GM12878 (cell line): ENCODE results near the gene IL27RA. TPM values are rescaled to one million over a fixed set of nuclear protein-coding genes. Genes with fewer than 3 reads are reported as not detected.

Experiments used
- ATAC-seq: fragments of 200-7000 bp; cut with Tn5 transposase; 3 replicates; pipeline ENCODE4 v1.9.1; 2020; ENCODE audit warnings: mild to moderate bottlenecking, moderate library complexity
- BruUV-seq: library from RNA; stranded (reverse); fragments of 400-500 nt; replicated peaks from 2 replicates; lab custom pipeline; 2021; lab: Mats Ljungman, UMichigan
- CTCF ChIA-PET: fragments of 300-600 bp; sonication (Branson Sonifier 250); formaldehyde crosslinking; extraction: SDS; loops from one replicate; lab custom pipeline; 2021; ENCODE audit warnings: inconsistent platforms; lab: Yijun Ruan, JAX
- POLR2A ChIA-PET: fragments of 350-600 bp; formaldehyde crosslinking; extraction: SDS; loops from one replicate; lab custom pipeline; 2021; ENCODE audit warnings: inconsistent platforms; lab: Charles Lee
- RAD21 ChIA-PET: fragments of 300-600 bp; sonication (Branson Sonifier 250); formaldehyde crosslinking; loops from one replicate; lab custom pipeline; 2023; ENCODE audit warnings: antibody characterized with exemption; ENCODE audit not compliant: unreplicated experiment; lab: Charles Lee
- SMC1A ChIA-PET: fragments of 300-600 bp; sonication (Branson Sonifier 250); formaldehyde crosslinking; loops from one replicate; lab custom pipeline; 2023; ENCODE audit not compliant: unreplicated experiment, uncharacterized antibody; lab: Charles Lee
- DNase-seq: peaks from one replicate; pipeline ENCODE4 v3.0.0-alpha.2; 2011; ENCODE audit warnings: low read depth, low spot score
- FAIRE-seq: peaks from 3 replicates; lab custom pipeline; 2011; peaks lifted over from hg19 to GRCh38; lab: Jason Lieb, UNC
- H2AFZ ChIP-seq: 2 replicates; pipeline ENCODE4 v1.6.0; 2011; ENCODE audit warnings: low read depth, low read length, control low read depth; ENCODE audit not compliant: control insufficient read depth
- H3K27ac ChIP-seq: 2 replicates; pipeline ENCODE4 v1.5.1; 2011; ENCODE audit warnings: control low read depth; ENCODE audit not compliant: control insufficient read depth, insufficient read depth
- H3K27me3 ChIP-seq, 2 experiments: replicated peaks in 1 of 2; 2 replicates each; pipeline versions ENCODE4 v1.6.0 to v1.6.1; 2011; ENCODE audit warnings: low read length in 1 of 2; ENCODE audit not compliant: control insufficient read depth in 2 of 2, insufficient read depth in 2 of 2
- H3K36me3 ChIP-seq, 2 experiments: 2 replicates each; pipeline ENCODE4 v1.5.1; 2011; ENCODE audit warnings: low read length in 1 of 2; ENCODE audit not compliant: control insufficient read depth in 2 of 2, insufficient read depth in 2 of 2
- H3K4me1 ChIP-seq: 2 replicates; pipeline ENCODE4 v1.6.1; 2011; ENCODE audit warnings: mild to moderate bottlenecking, low read length, moderate library complexity, mixed read lengths; ENCODE audit not compliant: control insufficient read depth, insufficient read depth
- H3K4me2 ChIP-seq: 2 replicates; pipeline ENCODE4 v1.6.0; 2011; ENCODE audit warnings: control low read depth; ENCODE audit not compliant: control insufficient read depth, insufficient read depth
- H3K4me3 ChIP-seq: fragments of 200-600 bp; sonication (generic); 2 replicates; pipeline ENCODE4 v1.5.1; 2016
- H3K79me2 ChIP-seq: 2 replicates; pipeline ENCODE4 v1.6.0; 2011; ENCODE audit warnings: low read length; ENCODE audit not compliant: control insufficient read depth, insufficient read depth
- H3K9ac ChIP-seq: 2 replicates; pipeline ENCODE4 v1.8.0; 2011; ENCODE audit warnings: low read length, control low read depth, mixed read lengths; ENCODE audit not compliant: control insufficient read depth, insufficient read depth
- H3K9me3 ChIP-seq: replicated peaks from 3 replicates; pipeline ENCODE4 v1.5.1; 2011; ENCODE audit warnings: mild to moderate bottlenecking, low read length; ENCODE audit not compliant: control insufficient read depth, insufficient read depth
- H4K20me1 ChIP-seq: 2 replicates; pipeline ENCODE4 v1.6.0; 2011; ENCODE audit not compliant: control insufficient read depth, insufficient read depth
- NR2F1 ChIP-seq: fragments of 450-650 bp; conservative IDR thresholded peaks from 2 replicates; pipeline ENCODE4 v1.6.1; 2017; ENCODE audit warnings: mild to moderate bottlenecking
- RCOR1 ChIP-seq: conservative IDR thresholded peaks from 2 replicates; pipeline ENCODE4 v1.6.1; 2012; ENCODE audit warnings: low read depth, low read length, improper control_type of control experiment
- WGBS: methylation state at CpG from one replicate; pipeline ENCODE4 v1.1.6; 2016; ENCODE audit warnings: low lambda C conversion rate; ENCODE audit not compliant: insufficient replicate concordance, insufficient coverage; ENCODE audit errors: missing lambda C conversion rate; 5-methylcytosine and 5-hydroxymethylcytosine counted together
- in situ Hi-C: fragments of 300-500 bp; cut with MboI; formaldehyde crosslinking; loops from 9 replicates; pipeline ENCODE4 v1.14.3; 2018; ENCODE audit warnings: mixed read lengths
- intact Hi-C: fragments of 100-400 bp; cut with micrococcal nuclease; formaldehyde crosslinking; loops from one replicate; pipeline ENCODE4 v1.14.2; 2022; ENCODE audit not compliant: unreplicated experiment
- polyA plus RNA-seq, 11 experiments: library from polyadenylated mRNA; depleted of rRNA in 4 of 11; unstranded in 6 of 11; stranded (reverse) in 5 of 11; fragments of >200 nt; fragmentation: Nextera tagmentation in 4 of 11; fragmentation: Illumina TruSeq in 1 of 11; extraction: Ambion mirVana in 4 of 11; extraction: Trizol in 1 of 11; gene quantifications; 1 replicate in 1 of 11; 2 replicates in 10 of 11; pipeline versions ENCODE4 v1.2.1 to v1.2.3, GENCODE V29; 2011 to 2016; ENCODE audit warnings: inconsistent platforms in 2 of 11, missing spikeins in 2 of 11, low read depth in 1 of 11
- total RNA-seq, 4 experiments: library from RNA; depleted of rRNA in 3 of 4; stranded (reverse); fragments of >200 nt in 3 of 4; fragmentation: Illumina TruSeq in 1 of 4; extraction: Trizol in 1 of 4; gene quantifications; 2 replicates each; pipeline versions ENCODE4 v1.2.1 to v1.2.3, GENCODE V29; 2013 to 2021

IL27RA gene
- total and polyA plus RNA-seq, 10 of the 15 experiments (the other 5 are each of a cell fraction or from before 2014, with no cell fraction given), result 8.4 to 63.5 (median 41.2) TPM

DNA sequence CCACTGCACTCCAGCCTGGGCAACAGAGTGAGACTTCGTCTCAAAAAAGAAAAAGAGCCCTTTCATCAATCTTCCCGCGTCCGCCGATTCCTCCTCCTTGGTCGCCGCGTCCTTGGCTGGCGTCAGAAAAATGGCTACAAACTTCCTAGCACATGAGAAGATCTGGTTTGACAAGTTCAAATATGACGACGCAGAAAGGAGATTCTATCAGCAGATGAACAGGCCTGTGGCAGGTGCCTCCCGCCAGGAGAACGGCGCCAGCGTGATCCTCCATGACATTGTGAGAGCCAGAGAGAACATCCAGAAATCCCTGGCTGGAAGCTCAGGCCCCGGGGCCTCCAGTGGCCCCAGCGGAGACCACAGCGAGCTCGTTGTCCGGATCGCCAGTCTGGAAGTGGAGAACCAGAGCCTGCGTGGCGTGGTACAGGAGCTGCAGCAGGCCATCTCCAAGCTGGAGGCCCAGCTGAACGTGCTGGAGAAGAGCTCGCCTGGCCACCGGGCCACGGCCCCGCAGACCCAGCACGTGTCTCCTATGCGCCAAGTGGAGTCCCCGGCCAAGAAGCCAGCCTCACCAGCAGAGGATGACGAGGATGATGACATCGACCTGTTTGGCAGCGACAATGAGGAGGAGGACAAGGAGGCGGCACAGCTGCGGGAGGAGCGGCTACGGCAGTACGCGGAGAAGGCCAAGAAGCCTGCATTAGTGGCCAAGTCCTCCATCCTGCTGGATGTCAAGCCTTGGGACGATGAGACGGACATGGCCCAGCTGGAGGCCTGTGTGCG lies 38.9 kb downstream of the IL27RA start:
- WGBS, result 84% methylated on average over 43 of the region's 43 CpGs
- intact Hi-C loops (loop anchor here (5.0 kb wide), 1 partner anchor 277 kb away; no protein-coding TSS in a partner anchor), in situ Hi-C loops (loop anchor here (5.0 to 25.0 kb wide), 3 partner anchors 188 to 783 kb away; no protein-coding TSS in a partner anchor)
- Histone ChIP-seq H3K4me2 (no peak overlapping the region), H3K9ac (no peak overlapping the region), H3K9me3 (no peaks in the 10 kb centered on the region)
- DNase-seq, result no peak
- no peak for TF ChIP-seq RCOR1
- TF ChIP-seq NR2F1, result no peak
- TF ChIP-seq, all 136 proteins: peak for 0
- ChIA-PET CTCF (interaction anchor here (0.7 to 6.7 kb wide), 21 partner anchors 10 to 472 kb away, joined by 3 to 152 read pairs (median 5); partner anchors contain the start of genes ASF1B, IL27RA and NANOS3), RAD21 (interaction anchor here (1.0 to 3.1 kb wide), 10 partner anchors 10 to 190 kb away, joined by 3 to 40 read pairs (median 8); no protein-coding TSS in a partner anchor), POLR2A (interaction anchor here (0.6 to 1.3 kb wide), 2 partner anchors 10 to 200 kb away, joined by 4 to 5 read pairs; no protein-coding TSS in a partner anchor), SMC1A (interaction anchor here (1.0 to 5.4 kb wide), 6 partner anchors 11 to 190 kb away, joined by 3 to 47 read pairs (median 6); partner anchors contain the start of gene NANOS3)
- ATAC-seq, result no peak
- BruUV-seq, result no TSS peak
- Histone ChIP-seq H4K20me1 (no peaks in the 10 kb centered on the region), H3K27me3 (no peaks in the 10 kb centered on the region), H2AFZ (no peak overlapping the region), H3K27ac (no peak overlapping the region), H3K4me3 (no peak overlapping the region), H3K36me3 (no peaks in the 10 kb centered on the region), H3K4me1 (peaks cover 19% of the 10 kb centered on the region), H3K79me2 (no peaks in the 10 kb centered on the region)
- FAIRE-seq, result no peak
